Endometrial microvascular endothelial cells (primary cell): Measurements from ENCODE around the gene MS4A8. TPM values are rescaled to one million over a fixed set of nuclear protein-coding genes. Genes with fewer than 3 reads are reported as not detected.
"Not testable (repeated sequence)": the region's sequence is repeated elsewhere in the genome, so short reads cannot be mapped to it uniquely, and the experiment has no call there.

ENCODE experiments used
- in situ Hi-C: cut with HindIII; loops from 2 replicates; pipeline ENCODE4 v1.10.0; 2017; ENCODE audit warnings: low sequenced_read_pairs, low pct_unique_long_range_greater_than_20kb; ENCODE audit errors: inconsistent ontology term
- total RNA-seq: library from RNA; depleted of rRNA; stranded (reverse); fragments of >200 nt; gene quantifications from one replicate; pipeline ENCODE4 v1.2.3, GENCODE V29; 2015; ENCODE audit errors: inconsistent ontology term

Gene MS4A8
- total RNA-seq, 1 donor from 2014 or later: not detected

DNA sequence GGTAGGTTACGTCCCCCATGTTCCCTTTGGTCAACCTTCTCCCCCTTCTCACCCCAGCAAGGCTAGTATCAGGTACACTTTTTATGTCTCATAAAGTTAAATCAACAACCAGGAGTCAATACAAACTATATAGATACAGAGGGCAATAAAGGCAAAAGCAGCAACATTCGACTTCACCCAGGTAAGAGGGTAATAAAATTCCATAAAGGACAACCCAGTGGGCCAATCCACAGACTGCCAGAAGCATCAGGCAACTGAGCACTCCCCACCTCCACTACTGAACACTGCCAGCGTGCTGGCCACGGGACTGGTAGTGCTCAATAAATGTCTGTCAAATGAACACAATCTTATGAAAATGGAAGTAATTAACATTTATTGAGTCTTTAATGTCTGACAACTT is 20.0 kb downstream of the MS4A8 start:
- in situ Hi-C loops: no loop called here

DNA sequence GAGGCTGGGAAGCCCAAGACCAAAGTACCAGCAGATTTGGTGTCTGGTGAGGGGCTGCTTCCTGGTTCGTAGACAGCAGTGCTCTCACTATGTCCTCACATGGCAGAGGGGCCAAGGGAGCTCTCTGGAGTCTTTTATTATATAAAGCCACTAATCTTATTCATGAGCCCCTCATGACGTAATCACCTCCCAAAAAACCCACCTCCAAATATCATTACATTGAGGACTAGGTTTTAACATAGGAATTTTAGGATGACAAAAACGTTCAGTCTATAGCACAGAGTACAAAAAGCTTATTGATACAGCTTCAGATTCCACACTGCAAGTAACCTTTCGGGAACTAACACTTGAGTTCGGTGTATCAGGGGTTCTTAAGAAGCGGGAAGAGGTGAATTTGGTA is 21.0 kb downstream of the MS4A8 start:
- in situ Hi-C loops: no loop called here

DNA sequence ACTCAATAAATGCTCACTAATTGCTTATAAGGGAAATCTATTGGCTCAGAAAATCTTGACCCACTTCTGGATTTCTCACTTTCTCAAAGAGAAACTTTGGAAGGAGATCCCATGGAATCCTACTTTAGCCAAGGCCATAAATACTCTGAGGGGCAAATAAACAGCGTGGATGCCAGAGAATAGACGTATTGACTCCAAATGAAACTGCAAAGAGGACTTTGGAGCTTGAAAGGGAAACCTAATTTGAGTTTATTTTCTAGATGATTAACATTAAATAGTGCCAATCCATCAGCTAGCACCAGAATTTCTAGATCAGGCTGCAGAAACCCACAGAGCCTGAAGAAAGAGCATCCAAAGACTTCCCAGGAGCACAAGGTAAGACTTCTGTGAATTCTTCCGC is 25.0 kb downstream of the MS4A8 start, which contains the start of gene MS4A18:
TSS of gene MS4A18 (plus strand) at position 301 of the 400 bp plus-strand sequence.
- in situ Hi-C loops: no loop called here

DNA sequence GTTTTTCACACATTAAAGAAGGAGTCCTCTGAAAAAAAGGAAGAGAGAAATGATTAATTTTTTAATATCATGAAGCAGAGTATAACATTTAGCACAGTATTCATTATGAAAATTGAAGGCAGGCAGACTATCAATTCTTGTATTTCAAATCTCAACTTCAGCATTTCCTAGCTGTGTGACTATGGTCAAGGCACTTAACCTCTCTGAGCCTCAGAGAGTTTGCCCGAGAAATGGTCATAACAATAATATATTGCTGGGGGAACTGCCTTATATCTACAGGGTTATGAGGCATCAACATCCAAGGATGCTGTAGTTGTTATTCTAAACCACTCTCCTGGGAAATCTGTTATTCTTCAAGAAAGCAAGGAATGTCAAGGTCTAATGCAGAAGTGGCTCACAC is 26.2 kb downstream of the MS4A8 start:
- in situ Hi-C loops: no loop called here

DNA sequence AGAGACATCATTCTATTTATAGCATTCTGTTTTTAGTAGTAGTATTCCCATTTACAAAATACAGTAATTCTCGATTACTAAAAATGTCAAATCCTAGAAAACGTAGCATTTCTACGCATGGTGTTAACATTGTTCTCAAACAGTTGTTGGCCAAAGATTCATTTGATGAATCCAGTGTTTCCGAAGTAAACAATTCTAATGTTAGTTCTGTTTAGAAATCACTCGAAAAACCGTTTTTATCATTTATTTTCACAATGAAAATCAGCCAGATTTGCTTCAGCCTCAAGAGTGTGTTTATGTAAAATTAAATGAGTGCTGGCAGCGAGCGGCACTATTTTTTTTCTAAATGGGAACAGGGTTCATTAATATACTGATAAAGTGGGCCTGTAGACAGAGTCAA is 32.2 kb downstream of the MS4A8 start:
- in situ Hi-C loops: no loop called here

DNA sequence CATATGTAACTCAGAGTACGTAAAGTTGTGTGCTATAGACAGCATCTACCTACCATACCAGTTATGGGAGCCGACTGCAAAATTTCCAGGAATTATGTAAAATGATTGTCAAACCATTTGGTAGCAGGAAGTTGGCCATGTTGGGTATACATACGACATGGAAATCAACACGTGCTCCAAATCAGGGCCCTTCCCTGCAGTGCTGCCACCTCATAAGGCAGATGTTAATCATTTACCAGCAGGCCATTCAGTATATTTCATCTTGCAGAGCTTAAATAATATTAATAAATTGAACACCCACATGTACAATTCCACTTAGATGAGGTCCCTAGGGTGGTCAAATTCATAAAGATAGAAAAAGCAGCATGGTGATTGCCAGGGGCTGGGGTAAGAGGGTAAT is 34.9 kb downstream of the MS4A8 start:
- in situ Hi-C loops: no loop called here

DNA sequence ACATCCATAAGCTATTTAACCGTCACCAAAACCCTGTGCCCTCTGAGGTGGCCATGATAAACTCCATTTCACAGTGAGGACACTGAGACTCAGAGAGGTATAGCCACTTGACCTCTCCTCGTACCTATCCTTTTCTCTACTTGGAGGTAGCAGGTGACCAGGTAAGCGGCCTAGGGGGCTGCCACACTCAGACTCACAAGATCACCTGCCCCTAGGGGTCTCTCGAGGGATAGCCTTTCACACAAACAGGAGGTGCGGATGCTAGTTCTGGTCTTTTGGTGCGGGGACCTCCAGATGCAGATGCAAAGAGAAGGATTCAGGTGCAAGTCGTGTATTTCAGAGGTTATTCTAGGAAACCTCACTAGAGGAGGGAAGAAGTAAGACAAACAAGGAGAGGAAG is 39.7 kb downstream of the MS4A8 start:
- in situ Hi-C loops: no loop called here

DNA sequence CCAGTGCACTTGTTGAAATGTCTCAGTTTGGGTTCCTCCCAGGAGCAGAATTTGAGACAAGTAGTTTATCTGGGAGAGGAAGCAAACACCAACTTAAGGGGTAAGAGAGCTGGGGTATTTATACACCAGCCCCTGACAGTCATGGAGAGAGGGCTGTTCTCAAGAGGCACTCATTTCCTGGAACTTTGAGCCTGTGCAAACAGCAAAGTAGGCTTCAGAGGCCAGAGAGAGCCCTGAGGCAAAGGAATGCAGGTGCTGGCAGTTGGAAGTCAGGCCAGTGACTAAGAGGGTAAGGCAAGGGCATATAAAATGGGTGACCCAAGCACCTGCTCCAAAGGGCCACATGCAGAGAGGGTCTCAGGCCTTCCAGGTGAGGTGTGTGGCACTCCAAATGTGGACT is 41.2 kb downstream of the MS4A8 start:
- in situ Hi-C loops: no loop called here

DNA sequence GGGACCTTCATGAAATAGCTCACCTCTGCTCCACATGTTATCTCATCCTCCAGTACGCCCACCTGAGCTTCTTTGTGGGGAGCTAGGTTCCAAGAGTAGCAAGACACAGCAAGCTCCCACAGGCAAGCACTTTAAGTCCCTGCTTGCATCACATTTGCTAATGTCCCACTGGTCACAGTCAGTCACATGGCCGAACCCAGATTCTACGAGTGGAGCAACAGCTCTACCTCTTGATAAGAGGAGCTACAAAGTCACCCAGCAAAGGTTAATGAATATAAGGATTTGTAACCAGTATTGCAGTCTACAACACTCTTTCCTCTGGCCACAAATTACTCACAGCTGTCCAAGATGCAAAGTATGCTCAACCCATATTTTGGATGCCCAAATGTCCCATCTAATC is 42.0 kb downstream of the MS4A8 start:
- in situ Hi-C loops: no loop called here

DNA sequence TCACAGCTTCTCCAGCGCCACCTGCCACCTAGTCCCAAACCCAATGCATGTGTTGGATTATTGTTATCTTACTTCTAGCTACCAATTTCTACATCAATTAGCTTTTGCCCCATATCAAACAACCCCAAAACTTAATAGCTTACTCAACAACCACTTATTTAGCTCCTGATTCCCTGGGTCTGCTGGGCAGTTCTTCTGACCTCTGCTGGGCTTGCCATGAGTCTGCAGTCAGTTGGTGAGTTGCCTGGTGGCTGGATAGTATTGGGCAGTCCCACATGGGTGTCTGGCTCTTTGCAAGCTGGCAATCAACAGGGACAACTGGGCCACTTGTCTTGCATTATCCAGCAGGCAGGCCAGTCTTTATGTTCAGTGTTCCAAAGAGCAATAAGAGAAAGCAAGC is 43.6 kb downstream of the MS4A8 start:
- in situ Hi-C loops: no loop called here

DNA sequence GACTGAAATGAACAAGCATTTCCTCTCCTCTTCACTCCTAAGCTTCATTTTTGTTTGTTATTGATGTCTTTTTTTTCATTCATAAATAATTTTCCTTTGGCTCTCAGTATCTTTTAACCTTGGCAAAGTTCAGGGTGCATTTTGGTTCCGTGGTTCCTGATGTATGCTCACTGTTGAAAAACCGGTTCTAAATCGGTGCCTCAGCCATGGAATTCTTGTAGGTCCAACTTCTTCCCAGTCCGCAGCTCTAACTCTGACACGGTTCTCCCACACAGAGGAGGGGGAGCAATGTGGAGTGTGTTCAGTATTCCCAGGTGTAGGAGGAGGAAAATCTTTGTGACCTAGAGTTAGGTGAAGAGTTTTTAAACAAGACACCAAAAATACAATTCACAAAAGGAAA is 44.7 kb downstream of the MS4A8 start:
- in situ Hi-C loops: no loop called here

DNA sequence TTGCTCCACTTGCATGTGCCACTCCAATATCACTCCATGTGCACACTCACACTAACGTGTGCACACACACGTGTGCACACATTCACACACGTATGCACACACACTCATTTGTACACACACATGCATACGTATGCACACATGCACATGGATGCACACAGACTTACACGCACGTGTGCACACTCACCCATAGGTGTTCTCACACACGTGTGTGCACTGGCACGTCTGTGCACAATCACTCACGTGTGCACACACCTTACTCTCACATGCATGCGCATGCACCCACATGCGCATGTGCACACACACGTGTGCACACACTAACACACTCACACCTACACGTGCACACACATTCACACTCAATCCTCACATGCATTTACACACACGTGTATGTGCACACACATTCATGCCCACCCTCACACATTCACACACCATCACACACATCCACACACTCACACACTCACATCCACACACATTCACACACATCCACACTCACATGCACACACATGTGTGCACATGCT is 48.0 kb downstream of the MS4A8 start:
- in situ Hi-C loops: no loop called here

DNA sequence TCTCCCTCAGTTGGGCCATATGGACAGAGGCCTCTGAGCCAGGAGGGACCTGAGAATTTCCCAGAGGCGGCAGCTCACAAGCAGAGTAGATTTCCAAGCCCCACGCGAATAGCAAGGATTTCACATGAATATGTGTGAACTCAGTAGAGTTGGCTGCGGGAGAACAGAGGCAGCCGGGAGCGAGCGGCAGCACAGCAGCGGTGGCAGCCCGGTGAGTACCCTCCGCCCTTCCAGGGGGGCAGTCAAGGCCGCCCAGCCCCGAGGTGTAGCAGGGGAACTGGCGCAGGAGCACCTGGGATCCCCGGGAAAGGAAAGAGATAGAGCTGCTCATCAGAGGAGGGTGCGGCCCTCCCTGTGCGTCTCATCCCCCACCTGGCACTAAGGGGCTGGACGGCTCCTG is 48.8 kb downstream of the MS4A8 start:
- in situ Hi-C loops: no loop called here

DNA sequence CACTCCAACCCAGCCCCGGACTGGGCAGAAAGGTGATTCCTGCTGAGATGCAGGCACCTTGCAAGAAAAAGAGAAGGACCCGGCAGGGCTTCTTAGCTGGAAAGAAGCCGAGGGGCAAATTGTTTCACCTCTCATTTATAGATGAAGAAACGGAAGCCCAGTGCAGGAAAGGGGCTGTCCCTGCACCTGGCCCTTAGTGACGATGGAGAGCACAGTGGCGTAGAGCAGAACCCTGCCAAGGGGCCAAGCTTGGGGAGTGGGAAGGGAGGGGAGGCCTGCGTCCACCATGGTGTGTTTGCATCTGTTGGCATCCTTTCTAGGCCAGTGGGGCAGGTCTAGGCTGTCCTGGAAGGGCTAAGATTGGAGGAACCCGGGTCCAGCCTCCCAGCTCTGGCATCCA is 49.4 kb downstream of the MS4A8 start:
- in situ Hi-C loops: no loop called here

DNA sequence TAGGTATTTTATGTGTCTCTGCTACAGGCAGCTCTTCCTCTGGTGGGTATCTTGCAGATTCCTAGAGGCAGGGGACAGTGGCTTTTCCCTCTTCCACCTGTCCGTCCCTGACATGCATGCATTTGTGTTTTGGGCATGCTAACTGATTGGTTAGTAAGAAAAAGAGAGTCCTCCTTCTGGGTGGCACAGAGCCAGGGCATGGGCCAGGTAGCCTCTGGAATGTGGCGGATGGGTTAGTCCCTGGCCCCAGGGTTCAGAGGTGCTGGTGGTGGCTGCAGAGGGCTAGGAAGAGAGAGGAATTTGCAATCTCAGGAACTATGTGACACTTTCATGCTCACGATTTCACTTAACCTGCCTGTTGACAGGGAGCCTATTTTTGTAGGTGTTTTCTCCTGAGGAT is 51.5 kb downstream of the MS4A8 start:
- in situ Hi-C loops: no loop called here

DNA sequence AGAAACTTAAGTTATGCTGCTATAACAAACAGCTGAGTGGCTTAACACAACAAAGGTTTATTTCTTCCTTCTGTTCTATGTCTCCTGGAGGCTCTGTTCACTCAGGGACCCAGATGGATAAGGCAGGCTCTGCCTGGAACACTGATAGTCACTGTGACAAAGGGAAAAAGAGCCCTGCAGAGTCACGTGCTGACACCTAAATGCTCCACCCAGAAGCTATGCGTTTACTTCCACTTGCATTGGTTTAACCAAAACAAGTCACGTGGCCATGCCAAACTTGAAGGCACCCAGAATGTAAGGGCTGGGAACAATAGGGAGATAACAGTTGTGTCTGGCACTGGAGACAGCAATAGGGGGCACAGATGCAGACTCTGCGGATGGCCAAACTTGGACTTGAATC is 53.9 kb downstream of the MS4A8 start:
- in situ Hi-C loops: no loop called here

DNA sequence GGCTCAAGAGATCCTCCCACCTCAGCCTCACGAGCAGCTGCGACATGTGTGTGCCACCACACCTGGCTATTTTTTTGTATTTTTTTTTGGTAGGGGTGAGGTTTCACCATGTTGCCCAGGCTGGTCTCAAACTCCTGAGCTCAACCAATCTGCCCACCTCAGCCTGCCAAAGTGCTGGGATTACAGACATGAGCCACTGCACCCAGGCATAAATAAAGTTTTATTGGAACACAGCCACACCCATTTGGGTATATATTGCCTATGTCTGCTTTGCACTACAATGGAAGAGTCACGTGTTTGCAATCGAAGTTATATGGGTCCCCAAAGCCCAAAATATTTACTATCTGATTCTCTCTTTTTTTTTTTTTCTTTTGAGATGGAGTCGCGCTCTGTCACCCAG is 55.5 kb downstream of the MS4A8 start:
- in situ Hi-C loops: no loop called here

DNA sequence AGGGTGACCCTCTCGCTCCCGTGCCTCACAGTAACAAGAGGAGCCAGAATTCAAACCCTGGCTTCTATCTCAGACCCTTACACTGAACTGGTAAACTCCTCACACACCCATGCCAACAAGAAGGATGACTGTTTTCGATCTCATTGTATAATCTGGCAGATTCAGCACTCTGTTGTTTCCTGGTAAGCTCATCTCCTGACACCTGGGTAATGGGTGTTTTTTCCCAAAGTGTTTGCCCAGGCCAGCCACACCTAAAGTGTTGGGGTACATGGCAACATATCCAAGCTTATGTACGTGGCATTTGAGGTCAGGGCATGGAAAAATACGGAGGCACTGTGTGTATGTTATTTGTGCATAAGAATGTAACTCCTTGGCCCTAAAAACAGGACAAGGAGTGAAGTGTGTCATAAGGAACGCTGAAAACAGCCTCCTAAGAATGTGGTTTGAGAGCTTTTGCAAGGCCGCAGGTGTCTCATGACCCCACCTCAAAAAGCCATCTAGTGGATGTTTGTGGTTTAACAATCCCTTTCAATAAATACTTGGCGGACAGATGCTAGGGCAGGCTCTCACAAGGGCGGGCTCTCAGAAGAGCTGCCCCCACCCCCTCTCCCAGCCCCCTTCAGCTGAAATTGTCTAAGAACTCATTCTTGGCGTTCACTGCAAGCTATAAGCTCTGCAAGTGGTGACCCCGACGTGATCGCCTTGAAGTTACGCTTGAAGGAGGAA is 57.1 kb downstream of the MS4A8 start, which contains the start of gene MS4A15:
TSS of gene MS4A15 (plus strand) at position 561 of the 726 bp plus-strand sequence. CDS start 6,867 bp downstream, outside the sequence.
- in situ Hi-C loops: no loop called here

DNA sequence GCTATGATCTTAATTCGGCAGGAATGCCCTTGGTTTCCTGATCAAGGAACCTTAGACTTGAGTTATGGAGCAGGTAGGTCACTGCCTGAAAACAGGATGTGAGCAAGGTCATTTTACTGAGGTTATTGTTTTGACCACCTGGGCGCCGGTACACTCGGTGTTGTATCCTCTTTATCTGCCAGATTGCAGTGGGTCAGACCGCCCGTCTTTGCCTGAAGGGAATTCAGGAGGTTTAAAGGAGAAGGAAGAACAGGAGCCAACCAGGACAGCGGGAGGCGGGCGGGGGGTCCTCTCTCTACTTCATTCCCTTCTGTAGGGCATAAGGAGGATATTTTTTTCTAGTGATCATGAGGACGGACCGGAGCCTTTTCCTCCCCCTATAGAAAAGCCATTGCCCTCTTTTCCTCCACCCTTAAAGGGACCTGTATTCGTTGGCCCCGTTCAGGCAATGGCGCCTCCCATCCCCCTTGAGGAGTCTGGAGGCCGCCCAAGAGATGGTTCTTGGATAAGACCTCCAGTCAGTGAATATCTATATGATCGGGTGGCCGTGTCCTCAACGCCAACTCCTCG is 57.9 kb downstream of the MS4A8 start:
- in situ Hi-C loops: no loop called here

DNA sequence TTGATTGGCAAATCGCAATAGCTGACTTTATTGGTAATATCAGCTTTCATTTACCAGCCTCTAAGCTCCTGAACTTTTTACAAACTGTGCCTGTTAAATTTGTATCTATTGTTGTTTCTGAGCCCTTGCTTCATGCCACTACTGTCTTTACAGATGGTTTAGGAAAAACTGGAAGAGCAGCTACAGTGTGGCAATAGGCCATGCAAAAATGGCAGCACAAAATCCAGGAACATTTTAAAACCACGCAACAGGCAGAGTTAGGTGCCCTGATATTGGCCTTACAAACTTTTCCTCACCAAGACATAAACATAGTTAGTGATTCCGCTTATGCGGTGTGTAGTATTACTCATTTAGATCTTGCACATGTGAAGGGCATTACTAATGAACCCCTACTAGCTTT is 59.3 kb downstream of the MS4A8 start:
- in situ Hi-C loops: not testable (repeated sequence)
